Measurements from ENCODE around the gene DNAJA1. TPM values are rescaled to one million over a fixed set of nuclear protein-coding genes. Genes with fewer than 3 reads are reported as not detected.
"Not testable (repeated sequence)": the region's sequence is repeated elsewhere in the genome, so short reads cannot be mapped to it uniquely, and the experiment has no call there.

DNAJA1 gene
- total and polyA plus RNA-seq, 4 experiments from 2014 or later, result 79.8 to 122 (median 82.4) TPM

GRCh38 chr9:33000682-33001055 is 24.4 kb upstream of the DNAJA1 start:
- POLR2A ChIA-PET (ENCODE audit: partially characterized antibody), result interaction anchor here (1.7 to 4.4 kb wide), 2 partner anchors 24 to 76 kb away, joined by 5 to 50 read pairs; partner anchors contain the start of genes DNAJA1 and SMU1
- H3K27me3 Mint-ChIP-seq; CTCF ChIA-PET (ENCODE audit: partially characterized antibody); H3K27me3 ChIP-seq (ENCODE audit: insufficient read depth, low read length); H3K9me3 Mint-ChIP-seq; H3K9me3 ChIP-seq (ENCODE audit: control insufficient read depth in 1 of 2, low read length in 2 of 2): not testable (repeated sequence)
- peaks cover 32 to 54% (median 40%) of the 10 kb centered on the region in 4 donors for H3K4me1 Mint-ChIP-seq
- peak overlapping the region; percentile 94 to 99 (median 99) for H3K4me3 Mint-ChIP-seq
- intact Hi-C loops (cut with micrococcal nuclease), result loop anchor here (1.0 kb wide), 8 partner anchors 25 to 616 kb away; partner anchors contain the start of genes ACO1, B4GALT1, BAG1 and DNAJA1
- H3K4me3 ChIP-seq (ENCODE audit: low read length in 2 of 2), result peak overlapping the region in 1 of 2 donors; percentile 90
- peak overlapping the region; percentile 99 to 100 (median 100) for H3K27ac Mint-ChIP-seq
- peaks cover 17% of the 10 kb centered on the region for H3K4me1 ChIP-seq (ENCODE audit: insufficient read depth, low read length)
- H3K36me3 ChIP-seq (ENCODE audit: insufficient read depth, low read length), result peaks cover 13% of the 10 kb centered on the region
- peak in 2 of 5 donors; percentile 24 to 53 for DNase-seq
- peak overlapping the region; percentile 84 for H3K27ac ChIP-seq (ENCODE audit: low read depth, low read length)
- H3K36me3 Mint-ChIP-seq, result peaks cover 18 to 41% of the 10 kb centered on the region in 2 donors

- DNase-seq; H3K27me3 Mint-ChIP-seq; intact Hi-C loops (cut with micrococcal nuclease); CTCF ChIA-PET (ENCODE audit: partially characterized antibody); H3K9me3 ChIP-seq (ENCODE audit: control insufficient read depth in 1 of 2, low read length in 2 of 2); H3K27ac ChIP-seq (ENCODE audit: low read depth, low read length); H3K36me3 ChIP-seq (ENCODE audit: insufficient read depth, low read length); H3K36me3 Mint-ChIP-seq; H3K4me3 ChIP-seq (ENCODE audit: low read length in 2 of 2); H3K27me3 ChIP-seq (ENCODE audit: insufficient read depth, low read length); H3K9me3 Mint-ChIP-seq; H3K4me3 Mint-ChIP-seq; H3K27ac Mint-ChIP-seq: not testable (repeated sequence)
- H3K4me1 ChIP-seq (ENCODE audit: insufficient read depth, low read length), result peaks cover 13% of the 10 kb centered on the region
- peaks cover 8 to 21% (median 15%) of the 10 kb centered on the region in 4 donors for H3K4me1 Mint-ChIP-seq
- POLR2A ChIA-PET (ENCODE audit: partially characterized antibody), result interaction anchor here (1.6 kb wide), 1 partner anchor 19 kb away, joined by 5 read pairs; the partner anchor contains the start of gene DNAJA1
Measured at GRCh38 chr9:33005335-33005734, 19.7 kb upstream of the DNAJA1 start.

- H3K27ac ChIP-seq (ENCODE audit: low read depth, low read length), result no peak overlapping the region
- no peaks in the 10 kb centered on the region for H3K4me1 ChIP-seq (ENCODE audit: insufficient read depth, low read length)
- POLR2A ChIA-PET (ENCODE audit: partially characterized antibody), result no interaction called here
- H3K36me3 Mint-ChIP-seq, result no peaks in the 10 kb centered on the region
- H3K27ac Mint-ChIP-seq, result peak overlapping the region in 1 of 7 donors; percentile 68
- intact Hi-C loops (cut with micrococcal nuclease), result no loop called here
- no peak overlapping the region for H3K4me3 ChIP-seq (ENCODE audit: low read length in 2 of 2)
- peaks cover 0 to under 1% (median under 1%) of the 10 kb centered on the region in 4 donors for H3K4me1 Mint-ChIP-seq
- no peaks in the 10 kb centered on the region for H3K27me3 ChIP-seq (ENCODE audit: insufficient read depth, low read length)
- CTCF ChIA-PET (ENCODE audit: partially characterized antibody), result interaction anchor here (0.7 kb wide), 1 partner anchor 52 kb away, joined by 3 read pairs; no protein-coding TSS in a partner anchor
- H3K4me3 Mint-ChIP-seq, result no peak overlapping the region
- DNase-seq, result no peak
- H3K9me3 ChIP-seq (ENCODE audit: control insufficient read depth in 1 of 2, low read length in 2 of 2), result no peaks in the 10 kb centered on the region
- H3K9me3 Mint-ChIP-seq, result no peaks in the 10 kb centered on the region
- no peaks in the 10 kb centered on the region for H3K36me3 ChIP-seq (ENCODE audit: insufficient read depth, low read length)
- no peaks in the 10 kb centered on the region for H3K27me3 Mint-ChIP-seq
Measured at GRCh38 chr9:33007755-33008154, 17.3 kb upstream of the DNAJA1 start.

GRCh38 chr9:33011831-33012230 is 13.2 kb upstream of the DNAJA1 start:
- no peak overlapping the region for H3K4me3 Mint-ChIP-seq
- H3K4me3 ChIP-seq (ENCODE audit: low read length in 2 of 2), result no peak overlapping the region
- no peaks in the 10 kb centered on the region for H3K27me3 ChIP-seq (ENCODE audit: insufficient read depth, low read length)
- H3K9me3 ChIP-seq (ENCODE audit: control insufficient read depth in 1 of 2, low read length in 2 of 2), result no peaks in the 10 kb centered on the region
- H3K36me3 Mint-ChIP-seq, result no peaks in the 10 kb centered on the region
- H3K27ac Mint-ChIP-seq, result no peak overlapping the region
- intact Hi-C loops (cut with micrococcal nuclease), result no loop called here
- no peak overlapping the region for H3K27ac ChIP-seq (ENCODE audit: low read depth, low read length)
- H3K36me3 ChIP-seq (ENCODE audit: insufficient read depth, low read length), result no peaks in the 10 kb centered on the region
- no peaks in the 10 kb centered on the region for H3K9me3 Mint-ChIP-seq
- no peaks in the 10 kb centered on the region for H3K4me1 ChIP-seq (ENCODE audit: insufficient read depth, low read length)
- no peak for DNase-seq
- POLR2A ChIA-PET (ENCODE audit: partially characterized antibody), result interaction anchor here (0.9 kb wide), 1 partner anchor 14 kb away, joined by 4 read pairs; the partner anchor contains the start of gene DNAJA1
- peaks cover 0 to 1% (median 0%) of the 10 kb centered on the region in 4 donors for H3K4me1 Mint-ChIP-seq
- no peaks in the 10 kb centered on the region for H3K27me3 Mint-ChIP-seq
- CTCF ChIA-PET (ENCODE audit: partially characterized antibody), result no interaction called here

GRCh38 chr9:33012328-33013069 is 12.6 kb upstream of the DNAJA1 start:
- peak overlapping the region in 1 of 7 donors; percentile 31 for H3K27ac Mint-ChIP-seq
- H3K36me3 Mint-ChIP-seq, result no peaks in the 10 kb centered on the region
- peaks cover 0 to 1% (median under 1%) of the 10 kb centered on the region in 4 donors for H3K4me1 Mint-ChIP-seq
- ChIA-PET POLR2A (ENCODE audit: partially characterized antibody) (interaction anchor here (0.9 kb wide), 1 partner anchor 13 kb away, joined by 4 read pairs; the partner anchor contains the start of gene DNAJA1), CTCF (ENCODE audit: partially characterized antibody) (interaction anchor here (0.8 to 1.3 kb wide), 3 partner anchors 12 to 633 kb away, joined by 3 read pairs; no protein-coding TSS in a partner anchor)
- Histone ChIP-seq H3K27ac (ENCODE audit: low read depth, low read length) (no peak overlapping the region), H3K9me3 (ENCODE audit: control insufficient read depth in 1 of 2, low read length in 2 of 2) (no peaks in the 10 kb centered on the region), H3K4me3 (ENCODE audit: low read length in 2 of 2) (no peak overlapping the region), H3K27me3 (ENCODE audit: insufficient read depth, low read length) (no peaks in the 10 kb centered on the region), H3K36me3 (ENCODE audit: insufficient read depth, low read length) (no peaks in the 10 kb centered on the region), H3K4me1 (ENCODE audit: insufficient read depth, low read length) (no peaks in the 10 kb centered on the region)
- H3K27me3 Mint-ChIP-seq, result no peaks in the 10 kb centered on the region
- no peak for DNase-seq
- no peaks in the 10 kb centered on the region for H3K9me3 Mint-ChIP-seq
- H3K4me3 Mint-ChIP-seq, result no peak overlapping the region
- intact Hi-C loops (cut with micrococcal nuclease), result no loop called here

GRCh38 chr9:33013962-33014664 is 11.0 kb upstream of the DNAJA1 start:
- H3K9me3 ChIP-seq (ENCODE audit: control insufficient read depth in 1 of 2, low read length in 2 of 2), result no peaks in the 10 kb centered on the region
- peak overlapping the region in 1 of 7 donors; percentile 38 for H3K27ac Mint-ChIP-seq
- no peak for DNase-seq
- H3K36me3 ChIP-seq (ENCODE audit: insufficient read depth, low read length), result no peaks in the 10 kb centered on the region
- no peak overlapping the region for H3K4me3 Mint-ChIP-seq
- intact Hi-C loops (cut with micrococcal nuclease), result no loop called here
- no peaks in the 10 kb centered on the region for H3K27me3 Mint-ChIP-seq
- no peak overlapping the region for H3K27ac ChIP-seq (ENCODE audit: low read depth, low read length)
- no peaks in the 10 kb centered on the region for H3K27me3 ChIP-seq (ENCODE audit: insufficient read depth, low read length)
- no peak overlapping the region for H3K4me3 ChIP-seq (ENCODE audit: low read length in 2 of 2)
- no peaks in the 10 kb centered on the region for H3K4me1 ChIP-seq (ENCODE audit: insufficient read depth, low read length)
- peaks cover 0 to 1% (median under 1%) of the 10 kb centered on the region in 4 donors for H3K4me1 Mint-ChIP-seq
- ChIA-PET POLR2A (ENCODE audit: partially characterized antibody) (interaction anchor here (2.1 kb wide), 1 partner anchor 11 kb away, joined by 6 read pairs; the partner anchor contains the start of gene DNAJA1), CTCF (ENCODE audit: partially characterized antibody) (no interaction called here)
- no peaks in the 10 kb centered on the region for H3K36me3 Mint-ChIP-seq
- H3K9me3 Mint-ChIP-seq, result no peaks in the 10 kb centered on the region

- no peaks in the 10 kb centered on the region for H3K9me3 Mint-ChIP-seq
- no peaks in the 10 kb centered on the region for H3K36me3 ChIP-seq (ENCODE audit: insufficient read depth, low read length)
- ChIA-PET POLR2A (ENCODE audit: partially characterized antibody) (interaction anchor here (2.1 kb wide), 1 partner anchor 10 kb away, joined by 6 read pairs; the partner anchor contains the start of gene DNAJA1), CTCF (ENCODE audit: partially characterized antibody) (no interaction called here)
- peaks cover 0 to 3% of the 10 kb centered on the region in 2 donors for H3K36me3 Mint-ChIP-seq
- DNase-seq, result no peak
- H3K9me3 ChIP-seq (ENCODE audit: control insufficient read depth in 1 of 2, low read length in 2 of 2), result no peaks in the 10 kb centered on the region
- peak overlapping the region in 1 of 7 donors; percentile 38 for H3K27ac Mint-ChIP-seq
- H3K27me3 Mint-ChIP-seq, result no peaks in the 10 kb centered on the region
- peaks cover 0 to 1% (median under 1%) of the 10 kb centered on the region in 4 donors for H3K4me1 Mint-ChIP-seq
- no peak overlapping the region for H3K4me3 ChIP-seq (ENCODE audit: low read length in 2 of 2)
- H3K27ac ChIP-seq (ENCODE audit: low read depth, low read length), result no peak overlapping the region
- no peaks in the 10 kb centered on the region for H3K4me1 ChIP-seq (ENCODE audit: insufficient read depth, low read length)
- no peak overlapping the region for H3K4me3 Mint-ChIP-seq
- intact Hi-C loops (cut with micrococcal nuclease), result no loop called here
- no peaks in the 10 kb centered on the region for H3K27me3 ChIP-seq (ENCODE audit: insufficient read depth, low read length)
Measured at GRCh38 chr9:33014665-33015014, 10.4 kb upstream of the DNAJA1 start.

Measured in CD4-positive, alpha-beta memory T cell (primary cell).